ENCODE results near the gene AP1S2. TPM values are rescaled to one million over a fixed set of nuclear protein-coding genes. Genes with fewer than 3 reads are reported as not detected.
"Not testable (repeated sequence)": the region's sequence is repeated elsewhere in the genome, so short reads cannot be mapped to it uniquely, and the experiment has no call there.

Gene AP1S2
- total RNA-seq, 1 experiment from 2014 or later = 208 TPM

DNA sequence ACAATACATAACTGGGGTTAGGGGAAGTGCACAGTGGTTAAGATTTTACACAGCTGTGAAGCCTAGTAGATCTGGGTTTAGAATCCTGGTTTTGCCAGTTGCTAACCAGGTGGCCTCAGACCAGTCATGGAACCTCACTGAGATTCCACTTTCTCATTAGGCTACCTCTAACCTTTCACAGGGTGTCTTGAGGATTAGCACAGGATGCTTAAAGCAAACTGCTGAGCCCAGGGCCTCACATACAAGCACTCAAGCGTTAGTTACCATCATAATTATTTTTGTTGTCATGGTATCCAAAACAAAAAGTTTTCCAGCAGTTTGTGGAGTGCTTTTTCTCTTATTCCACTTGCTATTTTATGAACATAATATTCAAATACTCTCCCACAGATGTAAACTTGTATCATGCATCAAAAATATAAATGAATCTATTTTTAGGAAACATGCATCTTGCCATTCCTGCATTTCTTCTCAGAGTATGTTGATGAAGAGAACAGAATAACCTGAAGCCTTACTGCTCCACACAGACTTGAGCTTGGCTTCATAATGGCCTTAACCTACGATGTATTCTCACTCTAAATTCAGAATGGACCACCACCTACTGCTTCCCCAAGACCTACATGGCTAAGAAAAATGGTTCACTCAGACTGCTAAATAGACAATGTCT is 12.6 kb downstream of the AP1S2 start:
- H3K4me3 ChIP-seq = no peak overlapping the region
- no peaks in the 10 kb centered on the region for H3K4me1 ChIP-seq (replicated peaks)
- peaks cover 15% of the 10 kb centered on the region for H3K36me3 ChIP-seq
- DNase-seq (ENCODE audit: low read depth in 1 of 2, low spot score in 2 of 2) = no peak
- no peaks in the 10 kb centered on the region for H3K27me3 ChIP-seq (replicated peaks)
- no peak overlapping the region for H3K27ac ChIP-seq
- H3K9me3 ChIP-seq (replicated peaks) = no peaks in the 10 kb centered on the region

DNA sequence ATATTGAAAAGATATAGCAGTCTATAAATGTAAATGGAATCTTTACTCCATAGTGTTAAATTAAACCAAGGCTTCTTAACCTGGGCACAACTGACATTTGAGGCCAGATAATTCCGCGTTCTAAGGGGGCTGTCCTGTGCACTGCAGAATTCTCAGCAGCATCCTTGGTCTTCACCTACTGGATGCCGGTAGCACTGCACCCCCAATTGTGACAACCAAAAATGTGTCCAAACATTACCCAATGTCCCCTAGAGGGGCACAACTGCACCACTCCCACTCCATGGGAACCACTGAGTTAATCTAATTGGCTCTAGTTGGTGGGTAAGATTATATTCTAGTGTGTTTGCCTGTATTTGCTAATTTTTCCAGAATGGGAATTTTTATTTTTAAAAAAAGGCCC is 16.6 kb downstream of the AP1S2 start:
- no peak overlapping the region for H3K4me3 ChIP-seq
- no peak for DNase-seq (ENCODE audit: low read depth in 1 of 2, low spot score in 2 of 2)
- H3K27ac ChIP-seq = no peak overlapping the region
- H3K27me3 ChIP-seq (replicated peaks) = no peaks in the 10 kb centered on the region
- no peaks in the 10 kb centered on the region for H3K9me3 ChIP-seq (replicated peaks)
- no peaks in the 10 kb centered on the region for H3K4me1 ChIP-seq (replicated peaks)
- H3K36me3 ChIP-seq = peaks cover 9% of the 10 kb centered on the region; the same call in 1 of the 2 replicates

DNA sequence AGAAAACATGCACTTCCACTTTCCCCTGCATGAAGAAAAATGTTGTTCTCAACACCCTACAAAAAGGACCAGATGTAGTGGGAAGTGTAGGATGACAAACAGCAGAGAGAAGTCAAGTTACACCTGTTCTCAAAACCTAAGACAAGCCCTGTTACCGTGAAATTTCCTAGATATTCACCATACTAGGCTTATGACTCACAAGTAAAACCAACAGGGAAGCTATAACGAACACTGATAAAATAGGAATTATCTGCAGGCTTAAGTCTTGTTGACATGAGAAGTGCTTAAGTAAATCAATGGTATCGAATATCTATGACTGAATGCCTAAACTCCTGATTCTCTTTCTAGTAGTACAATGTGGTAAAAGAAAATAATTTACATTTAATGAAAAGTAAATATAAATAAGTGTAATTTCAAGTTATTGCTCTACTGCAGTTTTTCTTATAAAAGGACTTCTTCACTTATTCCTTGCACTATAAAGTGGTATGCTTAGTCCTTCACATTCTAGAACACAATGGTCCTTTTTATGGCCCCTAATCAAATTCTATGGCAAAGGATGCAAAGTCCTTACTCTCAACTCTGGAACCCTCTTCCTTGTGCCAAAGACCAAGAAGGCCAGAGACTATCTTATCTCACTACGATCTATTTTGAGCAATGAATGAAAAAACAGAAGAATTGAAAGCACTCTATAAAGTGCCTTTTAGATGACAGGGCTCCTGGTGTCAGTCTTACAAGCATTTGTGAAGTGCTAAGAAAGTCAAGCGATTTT is 19.6 kb downstream of the AP1S2 start:
- Histone ChIP-seq H3K4me1 (replicated peaks) (no peaks in the 10 kb centered on the region), H3K9me3 (replicated peaks) (no peaks in the 10 kb centered on the region), H3K36me3 (0 out of 2 replicates have a peak, but pooled peaks cover 3% of the 10 kb centered on the region), H3K27ac (no peak overlapping the region), H3K27me3 (replicated peaks) (no peaks in the 10 kb centered on the region), H3K4me3 (no peak overlapping the region)
- DNase-seq (ENCODE audit: low read depth in 1 of 2, low spot score in 2 of 2) = no peak

DNA sequence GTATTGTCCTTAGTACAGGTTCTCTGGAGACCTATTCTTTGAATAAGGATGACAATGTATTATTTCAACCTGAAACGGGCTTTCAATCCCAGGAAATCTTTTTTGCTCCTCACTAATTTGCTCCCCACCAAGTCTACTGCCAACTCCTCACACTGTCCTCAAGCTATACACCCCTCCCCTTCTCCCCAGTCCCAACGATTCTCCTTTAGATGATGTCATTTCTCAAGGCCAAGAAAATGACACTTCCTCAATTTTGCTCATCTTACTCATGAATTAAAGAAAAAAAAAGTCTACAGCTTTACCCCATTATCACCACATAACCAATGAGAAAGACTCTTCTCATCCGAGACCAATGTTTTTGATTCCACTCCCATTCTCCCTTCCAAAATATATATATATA is 20.6 kb downstream of the AP1S2 start:
- H3K9me3 ChIP-seq (replicated peaks) = no peaks in the 10 kb centered on the region
- no peak for DNase-seq (ENCODE audit: low read depth in 1 of 2, low spot score in 2 of 2)
- H3K27ac ChIP-seq = no peak overlapping the region
- no peaks in the 10 kb centered on the region for H3K4me1 ChIP-seq (replicated peaks)
- H3K27me3 ChIP-seq (replicated peaks) = no peaks in the 10 kb centered on the region
- H3K36me3 ChIP-seq = 0 out of 2 replicates have a peak, but pooled peaks cover 2% of the 10 kb centered on the region
- H3K4me3 ChIP-seq = no peak overlapping the region

DNA sequence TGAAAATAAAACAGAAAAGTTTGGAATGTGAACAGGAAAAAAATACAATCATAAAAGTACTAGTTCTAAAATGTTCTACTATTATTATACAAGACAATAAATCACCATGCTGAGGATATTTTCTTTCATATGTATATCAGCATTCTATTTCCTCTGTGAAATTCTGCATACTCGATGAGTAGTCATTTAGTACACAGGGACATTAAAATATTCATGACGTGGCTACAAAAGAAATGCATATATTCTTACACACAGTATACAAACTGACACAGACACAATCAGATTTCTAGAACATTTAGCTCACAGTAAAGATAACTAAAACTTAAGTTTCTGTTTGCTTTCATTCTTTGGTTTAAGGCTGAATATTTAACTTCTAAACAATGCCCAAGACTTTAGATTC is 23.3 kb downstream of the AP1S2 start:
- H3K27ac ChIP-seq; H3K36me3 ChIP-seq; H3K4me3 ChIP-seq; H3K27me3 ChIP-seq (replicated peaks); DNase-seq (ENCODE audit: low read depth in 1 of 2, low spot score in 2 of 2); H3K9me3 ChIP-seq (replicated peaks); H3K4me1 ChIP-seq (replicated peaks): not testable (repeated sequence)

DNA sequence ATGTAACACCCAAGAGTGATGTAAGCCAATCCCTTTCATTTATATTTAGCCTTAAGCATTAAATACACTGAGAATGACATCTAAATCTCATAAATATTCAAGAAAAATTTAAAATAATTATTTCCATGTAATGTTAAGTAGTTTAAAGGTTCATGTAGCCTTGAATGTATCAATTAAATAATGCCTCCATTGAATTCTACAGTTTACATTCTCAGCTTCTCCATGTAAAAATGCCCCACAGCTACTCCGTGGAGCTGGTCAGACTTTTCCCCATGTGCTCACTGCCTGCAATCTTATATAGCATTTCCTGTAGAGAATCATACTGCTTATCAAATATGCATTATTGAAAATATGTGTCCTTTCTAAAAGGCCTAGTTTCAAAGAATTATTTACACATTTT is 25.4 kb downstream of the AP1S2 start:
- H3K27ac ChIP-seq = no peak overlapping the region
- peaks cover 5% of the 10 kb centered on the region; the same call in 1 of the 2 replicates for H3K36me3 ChIP-seq
- H3K27me3 ChIP-seq (replicated peaks) = no peaks in the 10 kb centered on the region
- no peaks in the 10 kb centered on the region for H3K9me3 ChIP-seq (replicated peaks)
- H3K4me3 ChIP-seq = no peak overlapping the region
- no peak for DNase-seq (ENCODE audit: low read depth in 1 of 2, low spot score in 2 of 2)
- no peaks in the 10 kb centered on the region for H3K4me1 ChIP-seq (replicated peaks)

DNA sequence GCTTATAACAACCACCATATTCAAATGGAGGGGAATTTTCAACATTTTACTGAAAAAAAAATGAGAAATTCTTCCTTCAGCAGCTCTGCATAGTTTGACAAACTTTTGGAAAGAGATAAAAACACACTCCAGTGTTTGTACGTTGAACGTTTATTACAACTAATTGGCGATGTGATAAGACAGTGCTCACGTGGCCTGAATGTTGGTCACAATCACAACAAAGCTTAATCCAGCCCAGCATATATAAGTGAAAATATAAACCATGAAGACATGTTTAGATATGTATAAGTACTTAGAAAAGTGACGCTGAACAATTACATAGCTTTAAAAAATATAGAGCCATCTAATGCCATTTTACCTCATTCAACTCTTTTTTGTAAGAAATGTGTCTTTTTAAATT is 28.7 kb downstream of the AP1S2 start:
- Histone ChIP-seq H3K27me3 (replicated peaks) (no peaks in the 10 kb centered on the region), H3K9me3 (replicated peaks) (no peaks in the 10 kb centered on the region)
- no peak for DNase-seq (ENCODE audit: low read depth in 1 of 2, low spot score in 2 of 2)

DNA sequence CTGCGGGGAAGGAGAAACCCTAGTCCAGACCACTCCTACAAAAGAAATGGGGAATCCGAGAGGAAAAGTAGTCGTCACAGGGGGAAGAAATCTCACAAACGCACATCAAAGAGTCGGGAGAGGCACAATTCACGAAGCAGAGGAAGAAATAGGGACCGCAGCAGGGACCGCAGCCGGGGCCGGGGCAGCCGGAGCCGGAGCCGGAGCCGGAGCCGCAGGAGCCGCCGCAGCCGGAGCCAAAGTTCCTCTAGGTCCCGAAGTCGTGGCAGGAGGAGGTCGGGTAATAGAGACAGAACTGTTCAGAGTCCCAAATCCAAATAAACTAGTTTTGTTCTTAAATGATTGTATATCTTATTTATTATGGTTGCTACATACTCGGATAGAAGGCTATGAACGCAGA is 31.7 kb downstream of the AP1S2 start:
- Histone ChIP-seq H3K27me3 (replicated peaks) (no peaks in the 10 kb centered on the region), H3K4me1 (replicated peaks) (no peaks in the 10 kb centered on the region; the same call in 1 of the 2 replicates), H3K27ac (no peak overlapping the region), H3K36me3 (peaks cover 3% of the 10 kb centered on the region; the same call in 1 of the 2 replicates), H3K9me3 (replicated peaks) (no peaks in the 10 kb centered on the region), H3K4me3 (no peak overlapping the region)
- DNase-seq (ENCODE audit: low read depth in 1 of 2, low spot score in 2 of 2) = no peak

More for the DNA sequence above, 28.7 kb downstream of the AP1S2 start:
- Histone ChIP-seq H3K36me3 (peaks cover 5% of the 10 kb centered on the region; the same call in 1 of the 2 replicates), H3K4me3 (no peak overlapping the region), H3K4me1 (replicated peaks) (no peaks in the 10 kb centered on the region), H3K27ac (no peak overlapping the region)

DNA sequence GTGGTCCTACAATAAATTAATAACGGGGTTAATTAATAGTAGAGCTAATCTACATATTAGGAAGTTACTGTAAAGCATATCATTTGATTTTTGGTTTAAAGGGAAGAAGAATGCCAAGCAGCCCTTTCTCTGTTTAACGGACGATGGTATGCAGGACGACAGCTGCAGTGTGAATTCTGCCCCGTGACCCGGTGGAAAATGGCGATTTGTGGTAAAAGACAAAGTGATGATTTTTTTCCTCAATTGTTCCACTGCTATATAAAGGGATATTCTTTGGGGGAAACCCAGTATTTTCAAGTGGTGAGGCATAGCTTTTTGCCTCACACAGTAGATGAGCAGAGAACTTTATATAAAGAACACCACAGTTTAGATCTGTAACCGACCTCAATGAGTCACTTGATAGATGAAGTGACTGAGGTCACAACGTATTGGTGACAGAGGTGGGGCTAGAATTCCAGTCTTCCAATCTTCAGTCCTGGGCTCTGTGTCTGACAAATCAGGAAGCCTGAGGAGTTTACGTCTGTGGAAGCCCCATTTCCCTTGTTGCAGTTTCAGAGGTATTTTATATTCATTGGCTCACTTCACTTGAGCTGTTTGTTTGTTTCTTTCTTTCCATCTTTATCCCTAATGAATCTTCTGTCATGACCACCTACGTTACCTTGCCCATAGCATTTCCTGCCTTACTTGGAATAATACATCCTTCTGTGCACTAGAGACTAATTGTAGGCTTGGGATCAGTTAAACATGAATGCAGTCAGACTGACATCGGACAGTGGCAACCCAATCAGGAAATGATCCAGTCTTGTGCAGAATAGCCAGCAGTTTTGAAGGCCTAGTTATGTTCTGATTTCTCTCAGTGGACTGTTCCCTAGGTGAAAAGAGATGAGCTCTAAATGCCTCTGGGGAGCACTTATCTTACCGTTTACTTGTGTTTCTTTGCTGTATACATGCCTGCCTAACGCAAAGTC is 34.2 kb downstream of the AP1S2 start:
- Histone ChIP-seq H3K4me3 (no peak overlapping the region), H3K36me3 (peaks cover 12% of the 10 kb centered on the region), H3K4me1 (replicated peaks) (peaks cover 11% of the 10 kb centered on the region), H3K27ac (peak overlapping the region; percentile 35; the same call in 1 of the 2 replicates), H3K9me3 (replicated peaks) (no peaks in the 10 kb centered on the region), H3K27me3 (replicated peaks) (no peaks in the 10 kb centered on the region)
- DNase-seq (ENCODE audit: low read depth in 1 of 2, low spot score in 2 of 2) = peak; percentile 25 to 38

DNA sequence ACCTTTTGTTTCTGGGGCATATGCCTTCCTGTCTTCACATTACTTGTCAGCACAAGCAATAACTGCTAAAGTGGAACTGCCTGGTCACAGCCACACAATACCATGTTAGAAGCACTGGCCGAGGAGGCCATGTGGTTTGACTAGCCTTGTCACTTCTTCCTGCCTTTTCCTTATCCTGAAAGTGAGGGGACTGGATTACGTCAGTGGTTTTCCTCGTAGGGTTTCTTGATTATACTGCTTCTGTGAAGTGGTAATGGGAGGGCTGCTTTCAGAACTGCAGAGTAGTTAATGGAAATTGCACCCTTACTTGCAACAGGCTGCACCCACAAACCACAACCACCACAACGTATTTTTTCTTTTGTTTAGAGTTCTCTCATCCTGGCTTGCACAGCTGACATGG is 37.7 kb downstream of the AP1S2 start:
- H3K4me1 ChIP-seq (replicated peaks) = peaks cover 11% of the 10 kb centered on the region
- H3K9me3 ChIP-seq (replicated peaks) = no peaks in the 10 kb centered on the region
- peak; percentile 35 to 37 for DNase-seq (ENCODE audit: low read depth in 1 of 2, low spot score in 2 of 2)
- H3K27me3 ChIP-seq (replicated peaks) = no peaks in the 10 kb centered on the region
- H3K27ac ChIP-seq = peak overlapping the region; percentile 71
- H3K4me3 ChIP-seq = no peak overlapping the region
- peaks cover 11% of the 10 kb centered on the region for H3K36me3 ChIP-seq

DNA sequence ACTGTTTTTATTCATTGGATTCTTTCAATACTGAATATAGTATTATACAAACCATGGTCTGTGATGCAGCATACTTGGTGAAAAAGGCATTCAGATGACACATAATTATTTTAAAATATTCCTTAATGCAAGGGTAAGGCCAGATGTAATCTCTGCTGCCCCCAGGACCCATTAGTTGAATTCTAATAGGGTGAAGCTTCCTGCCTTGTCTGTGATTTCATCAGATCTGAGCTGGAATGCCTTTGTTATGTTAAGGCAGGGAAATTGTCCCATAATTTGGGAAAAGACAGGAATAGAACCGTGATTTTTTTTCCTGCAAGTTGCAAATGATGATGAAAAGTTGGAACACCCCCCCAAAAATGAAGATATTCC is 38.2 kb downstream of the AP1S2 start:
- H3K4me1 ChIP-seq (replicated peaks) = peaks cover 11% of the 10 kb centered on the region
- DNase-seq (ENCODE audit: low read depth in 1 of 2, low spot score in 2 of 2) = no peak
- peak overlapping the region; percentile 71 for H3K27ac ChIP-seq

DNA sequence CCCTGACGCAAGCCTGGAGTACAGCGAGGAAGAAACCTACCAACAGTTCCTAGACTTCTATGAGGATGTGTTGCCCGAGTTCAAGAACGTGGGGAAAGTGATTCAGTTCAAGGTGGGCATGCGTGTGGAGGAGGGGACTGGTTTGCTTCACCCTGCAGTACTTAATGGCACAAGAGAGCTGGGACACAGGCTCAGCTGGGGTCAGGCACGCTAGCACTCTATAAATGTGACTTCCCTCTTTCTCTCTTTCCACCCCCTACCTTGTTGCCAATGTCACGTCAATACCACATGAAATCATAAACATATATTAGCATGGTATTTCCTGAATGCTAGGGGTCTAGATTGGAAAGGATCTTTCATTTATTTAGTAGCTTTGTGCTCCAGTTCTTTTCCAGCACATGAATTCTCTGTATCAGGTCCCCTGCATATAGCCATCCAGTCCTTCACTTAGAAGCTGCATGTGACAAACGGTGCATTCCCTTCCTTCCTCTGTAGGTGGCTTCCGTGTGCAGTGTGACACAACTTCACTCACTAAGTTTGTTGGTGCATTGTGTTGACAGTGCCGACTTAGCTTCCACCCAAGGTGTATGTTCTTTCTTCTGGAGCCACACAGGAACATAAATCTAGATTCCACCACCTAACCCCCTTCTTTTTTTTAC is 38.7 kb downstream of the AP1S2 start:
- Histone ChIP-seq H3K36me3 (peaks cover 11% of the 10 kb centered on the region), H3K27me3 (replicated peaks) (no peaks in the 10 kb centered on the region), H3K4me3 (no peak overlapping the region), H3K9me3 (replicated peaks) (no peaks in the 10 kb centered on the region), H3K4me1 (replicated peaks) (peaks cover 11% of the 10 kb centered on the region), H3K27ac (peak overlapping the region; percentile 71)
- peak in 1 of 2 experiments; percentile 14 for DNase-seq (ENCODE audit: low read depth in 1 of 2, low spot score in 2 of 2)

More for the DNA sequence above, 38.2 kb downstream of the AP1S2 start:
- peaks cover 11% of the 10 kb centered on the region for H3K36me3 ChIP-seq
- H3K9me3 ChIP-seq (replicated peaks) = no peaks in the 10 kb centered on the region
- H3K4me3 ChIP-seq = no peak overlapping the region
- H3K27me3 ChIP-seq (replicated peaks) = no peaks in the 10 kb centered on the region

DNA sequence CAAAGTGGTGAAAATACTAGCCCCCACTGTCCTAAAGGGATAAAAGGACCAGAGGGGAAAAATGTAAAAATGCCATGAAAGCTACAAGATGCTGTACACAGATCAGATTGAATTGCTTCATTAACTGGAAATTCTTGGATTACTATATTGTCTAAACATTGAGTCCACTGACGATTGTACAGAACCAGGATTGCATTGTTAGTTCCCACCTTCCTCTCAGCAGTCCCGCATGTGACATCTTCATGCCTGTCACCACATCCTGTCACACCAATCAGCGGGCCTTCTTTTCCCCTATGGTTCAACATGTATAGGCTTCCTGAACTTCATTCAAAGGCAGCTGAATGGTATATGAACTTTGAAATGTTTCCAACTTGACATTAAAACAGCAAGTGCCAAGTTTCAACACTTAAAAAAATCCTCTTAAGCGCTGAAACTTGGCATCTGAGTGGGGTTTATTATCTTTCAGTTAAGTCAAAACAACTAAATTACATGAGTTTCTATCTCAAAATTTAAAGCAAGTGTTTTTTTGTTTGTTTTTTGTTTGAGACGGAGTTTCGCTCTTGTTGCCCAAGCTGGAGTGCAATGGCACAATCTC is 39.7 kb downstream of the AP1S2 start:
- Histone ChIP-seq H3K27me3 (replicated peaks) (no peaks in the 10 kb centered on the region), H3K4me1 (replicated peaks) (peaks cover 11% of the 10 kb centered on the region), H3K9me3 (replicated peaks) (no peaks in the 10 kb centered on the region), H3K27ac (no peak overlapping the region), H3K36me3 (peaks cover 14% of the 10 kb centered on the region), H3K4me3 (no peak overlapping the region)
- DNase-seq (ENCODE audit: low read depth in 1 of 2, low spot score in 2 of 2) = no peak

Measured in SJSA1 (cell line).